ENCODE results near the gene NPFFR1. TPM values are rescaled to one million over a fixed set of nuclear protein-coding genes. Genes with fewer than 3 reads are reported as not detected.
A peak's percentile ranks its signal among the peaks of the same experiment; 100 is the strongest.

The NPFFR1 gene
- total RNA-seq, 1 experiment from 2014 or later = 0.02 TPM

- Histone ChIP-seq H3K36me3 (ENCODE audit: insufficient read depth, low read length, poor library complexity, severe bottlenecking) (no peaks in the 10 kb centered on the region), H3K4me3 (ENCODE audit: low read depth, low read length, poor library complexity, severe bottlenecking) (no peak overlapping the region), H3K4me1 (ENCODE audit: insufficient read depth, low read length, poor library complexity, severe bottlenecking) (peaks cover 56% of the 10 kb centered on the region), H3K27ac (ENCODE audit: low read depth, low read length, poor library complexity, severe bottlenecking) (peak overlapping the region; percentile 70), H3K9me3 (ENCODE audit: low read depth, low read length, poor library complexity, severe bottlenecking) (peaks cover 8% of the 10 kb centered on the region), H3K27me3 (replicated peaks; ENCODE audit: insufficient read depth, low read depth, low read length, poor library complexity) (no peaks in the 10 kb centered on the region)
- CTCF ChIA-PET = no interaction called here
- BruUV-seq (replicated peaks) = no TSS peak
- DNase-seq (ENCODE audit: low spot score) = no peak
- POLR2A ChIA-PET (ENCODE audit: low non-redundant PET) = no interaction called here
- no peak for TF ChIP-seq CTCF (conservative IDR thresholded peaks at IDR 0.05; ENCODE audit: low read depth, low read length)
- TF ChIP-seq EZH2 (IDR thresholded peaks at IDR 0.05; ENCODE audit: borderline replicate concordance, low read depth, low read length, poor library complexity, severe bottlenecking) = no peak
- intact Hi-C loops (cut with micrococcal nuclease; ENCODE audit: unreplicated experiment) = no loop called here
Observed at GRCh38 chr10:70331160-70331485, 47.3 kb upstream of the NPFFR1 start.

- no peaks in the 10 kb centered on the region for H3K36me3 ChIP-seq (ENCODE audit: insufficient read depth, low read length, poor library complexity, severe bottlenecking)
- ChIA-PET CTCF (no interaction called here), POLR2A (ENCODE audit: low non-redundant PET) (no interaction called here)
- H3K27me3 ChIP-seq (replicated peaks; ENCODE audit: insufficient read depth, low read depth, low read length, poor library complexity) = no peaks in the 10 kb centered on the region
- H3K4me1 ChIP-seq (ENCODE audit: insufficient read depth, low read length, poor library complexity, severe bottlenecking) = peaks cover 60% of the 10 kb centered on the region
- intact Hi-C loops (cut with micrococcal nuclease; ENCODE audit: unreplicated experiment) = no loop called here
- H3K4me3 ChIP-seq (ENCODE audit: low read depth, low read length, poor library complexity, severe bottlenecking) = no peak overlapping the region
- no TSS peak for BruUV-seq (replicated peaks)
- H3K9me3 ChIP-seq (ENCODE audit: low read depth, low read length, poor library complexity, severe bottlenecking) = peaks cover 8% of the 10 kb centered on the region
- DNase-seq (ENCODE audit: low spot score) = peak; percentile 37
- TF ChIP-seq EZH2 (IDR thresholded peaks at IDR 0.05; ENCODE audit: borderline replicate concordance, low read depth, low read length, poor library complexity, severe bottlenecking) (no peak), CTCF (conservative IDR thresholded peaks at IDR 0.05; ENCODE audit: low read depth, low read length) (no peak)
- peak overlapping the region; percentile 70 for H3K27ac ChIP-seq (ENCODE audit: low read depth, low read length, poor library complexity, severe bottlenecking)
Observed at GRCh38 chr10:70330671-70331070, 46.9 kb upstream of the NPFFR1 start.

- no peaks in the 10 kb centered on the region for H3K36me3 ChIP-seq (ENCODE audit: insufficient read depth, low read length, poor library complexity, severe bottlenecking)
- no peak for TF ChIP-seq CTCF (conservative IDR thresholded peaks at IDR 0.05; ENCODE audit: low read depth, low read length)
- TF ChIP-seq EZH2 (IDR thresholded peaks at IDR 0.05; ENCODE audit: borderline replicate concordance, low read depth, low read length, poor library complexity, severe bottlenecking) = no peak
- intact Hi-C loops (cut with micrococcal nuclease; ENCODE audit: unreplicated experiment) = no loop called here
- H3K4me3 ChIP-seq (ENCODE audit: low read depth, low read length, poor library complexity, severe bottlenecking) = no peak overlapping the region
- peaks cover 8% of the 10 kb centered on the region for H3K9me3 ChIP-seq (ENCODE audit: low read depth, low read length, poor library complexity, severe bottlenecking)
- ChIA-PET POLR2A (ENCODE audit: low non-redundant PET) (no interaction called here), CTCF (no interaction called here)
- no peak for DNase-seq (ENCODE audit: low spot score)
- BruUV-seq (replicated peaks) = no TSS peak
- H3K27ac ChIP-seq (ENCODE audit: low read depth, low read length, poor library complexity, severe bottlenecking) = no peak overlapping the region
- H3K27me3 ChIP-seq (replicated peaks; ENCODE audit: insufficient read depth, low read depth, low read length, poor library complexity) = no peaks in the 10 kb centered on the region
- peaks cover 45% of the 10 kb centered on the region for H3K4me1 ChIP-seq (ENCODE audit: insufficient read depth, low read length, poor library complexity, severe bottlenecking)
Observed at GRCh38 chr10:70328967-70329366, 45.2 kb upstream of the NPFFR1 start.
